H9 (cell line): ENCODE results near the gene PRDX3. TPM values are rescaled to one million over a fixed set of nuclear protein-coding genes. Genes with fewer than 3 reads are reported as not detected.

ENCODE experiments used
- DNase-seq: peaks from one replicate; pipeline ENCODE4 v3.0.0-alpha.2; 2017
- H2AFZ ChIP-seq: one replicate; pipeline ENCODE4 v1.6.1; 2013; ENCODE audit warnings: mild to moderate bottlenecking, low read length, control low read depth, moderate library complexity
- H2AK5ac ChIP-seq: 2 replicates; pipeline ENCODE4 v1.6.1; 2013; ENCODE audit warnings: low read length, control low read depth, mixed read lengths; ENCODE audit not compliant: insufficient read length
- H2BK120ac ChIP-seq: one replicate; pipeline ENCODE4 v1.6.1; 2013; ENCODE audit warnings: low read depth, mild to moderate bottlenecking, low read length, control low read depth, inconsistent platforms; ENCODE audit not compliant: poor library complexity, severe bottlenecking
- H2BK12ac ChIP-seq: 2 replicates; pipeline ENCODE4 v1.6.1; 2013; ENCODE audit warnings: low read length, control low read depth, mixed read lengths, low read depth; ENCODE audit not compliant: insufficient read length
- H2BK15ac ChIP-seq: 2 replicates; pipeline ENCODE4 v1.6.1; 2013; ENCODE audit warnings: low read depth, low read length, control low read depth
- H2BK20ac ChIP-seq: one replicate; pipeline ENCODE4 v1.6.1; 2013; ENCODE audit warnings: low read depth, mild to moderate bottlenecking, low read length, control low read depth, inconsistent platforms; ENCODE audit not compliant: poor library complexity, severe bottlenecking
- H2BK5ac ChIP-seq: 2 replicates; pipeline ENCODE4 v1.6.1; 2013; ENCODE audit warnings: low read length, control low read depth, mixed read lengths; ENCODE audit not compliant: insufficient read length
- H3K14ac ChIP-seq: 2 replicates; pipeline ENCODE4 v1.6.1; 2013; ENCODE audit warnings: low read length, control low read depth; ENCODE audit not compliant: insufficient read depth
- H3K18ac ChIP-seq: 2 replicates; pipeline ENCODE4 v1.6.1; 2013; ENCODE audit warnings: low read depth, mild to moderate bottlenecking, mixed read lengths, low read length, control low read depth; ENCODE audit not compliant: insufficient read length
- H3K23ac ChIP-seq: 2 replicates; pipeline ENCODE4 v1.6.1; 2013; ENCODE audit warnings: low read length, control low read depth, mixed read lengths, low read depth; ENCODE audit not compliant: insufficient read length
- H3K23me2 ChIP-seq: 2 replicates; pipeline ENCODE4 v1.6.1; 2013; ENCODE audit warnings: low read depth, mild to moderate bottlenecking, mixed read lengths, low read length, control low read depth; ENCODE audit not compliant: insufficient read length, poor library complexity, severe bottlenecking
- H3K27ac ChIP-seq: 2 replicates; pipeline ENCODE4 v1.5.1; 2013; ENCODE audit warnings: low read length, control low read depth, mixed read lengths, low read depth; ENCODE audit not compliant: insufficient read length
- H3K27me3 ChIP-seq: 2 replicates; pipeline ENCODE4 v1.6.1; 2013; ENCODE audit warnings: low read length, control low read depth, inconsistent platforms; ENCODE audit not compliant: insufficient read depth
- H3K4ac ChIP-seq: 2 replicates; pipeline ENCODE4 v1.6.1; 2013; ENCODE audit warnings: low read depth, mild to moderate bottlenecking, control low read depth, inconsistent platforms, low read length, moderate library complexity
- H3K4me1 ChIP-seq: 2 replicates; pipeline ENCODE4 v1.6.1; 2013; ENCODE audit warnings: low read length, control low read depth, inconsistent platforms; ENCODE audit not compliant: insufficient read depth
- H3K4me2 ChIP-seq: 2 replicates; pipeline ENCODE4 v1.6.1; 2013; ENCODE audit warnings: low read length, control low read depth, mixed read lengths; ENCODE audit not compliant: insufficient read length, insufficient read depth
- H3K56ac ChIP-seq: 2 replicates; pipeline ENCODE4 v1.6.1; 2013; ENCODE audit warnings: low read depth, mild to moderate bottlenecking, mixed read lengths, low read length, control low read depth; ENCODE audit not compliant: insufficient read length
- H3K79me1 ChIP-seq: 2 replicates; pipeline ENCODE4 v1.6.1; 2013; ENCODE audit warnings: low read depth, mild to moderate bottlenecking, moderate library complexity, low read length, control low read depth, inconsistent platforms; ENCODE audit not compliant: insufficient read depth, poor library complexity, severe bottlenecking
- H3K79me2 ChIP-seq: 2 replicates; pipeline ENCODE4 v1.6.1; 2013; ENCODE audit warnings: low read length, control low read depth, inconsistent platforms; ENCODE audit not compliant: insufficient read depth
- H3K9ac ChIP-seq: 2 replicates; pipeline ENCODE4 v1.6.1; 2013; ENCODE audit warnings: low read length, control low read depth, mixed read lengths; ENCODE audit not compliant: insufficient read length; ENCODE audit errors: extremely low read depth
- H3K9me3 ChIP-seq: one replicate; pipeline ENCODE4 v1.6.1; 2013; ENCODE audit warnings: low read depth, low read length, inconsistent platforms; ENCODE audit not compliant: control insufficient read depth
- H3T11ph ChIP-seq: one replicate; pipeline ENCODE4 v1.6.1; 2013; ENCODE audit warnings: mild to moderate bottlenecking, low read length, control low read depth, inconsistent platforms
- H4K20me1 ChIP-seq: one replicate; pipeline ENCODE4 v1.6.1; 2013; ENCODE audit not compliant: control insufficient read depth, insufficient read length, insufficient read depth
- H4K5ac ChIP-seq: 2 replicates; pipeline ENCODE4 v1.6.1; 2013; ENCODE audit warnings: low read depth, mild to moderate bottlenecking, mixed read lengths, low read length, control low read depth; ENCODE audit not compliant: insufficient read length
- H4K8ac ChIP-seq: replicated peaks from 2 replicates; pipeline ENCODE4 v1.6.1; 2013; ENCODE audit warnings: low read length, control low read depth, mixed read lengths, low read depth; ENCODE audit not compliant: insufficient read length
- H4K91ac ChIP-seq: 2 replicates; pipeline ENCODE4 v1.6.1; 2013; ENCODE audit warnings: low read depth, mild to moderate bottlenecking, moderate library complexity, mixed read lengths, low read length, control low read depth; ENCODE audit not compliant: insufficient read length
- H3K27ac Mint-ChIP-seq, 3 experiments: 2 replicates in 2 of 3; 3 replicates in 1 of 3; pipeline ENCODE4 v1.8.0; 2020 to 2021; ENCODE audit warnings: mixed read lengths in 3 of 3, mild to moderate bottlenecking in 1 of 3, moderate library complexity in 1 of 3
- H3K27me3 Mint-ChIP-seq: 2 replicates; pipeline ENCODE4 v1.8.0; 2021; ENCODE audit warnings: low read depth, mild to moderate bottlenecking, moderate library complexity, mixed read lengths
- H3K36me3 Mint-ChIP-seq, 3 experiments: 2 replicates in 2 of 3; 3 replicates in 1 of 3; pipeline ENCODE4 v1.8.0; 2020 to 2021; ENCODE audit warnings: low read depth in 3 of 3, mixed read lengths in 3 of 3; ENCODE audit not compliant: insufficient read depth in 1 of 3
- H3K4me1 Mint-ChIP-seq, 2 experiments: 2 replicates each; pipeline ENCODE4 v1.8.0; 2020; ENCODE audit warnings: mixed read lengths in 2 of 2
- H3K4me3 Mint-ChIP-seq, 2 experiments: 2 replicates in 1 of 2; 3 replicates in 1 of 2; pipeline ENCODE4 v1.8.0; 2020 to 2021; ENCODE audit warnings: mild to moderate bottlenecking in 2 of 2, mixed read lengths in 2 of 2, moderate library complexity in 1 of 2
- H3K9me3 Mint-ChIP-seq, 2 experiments: 2 replicates in 1 of 2; 3 replicates in 1 of 2; pipeline ENCODE4 v1.8.0; 2020; ENCODE audit warnings: mild to moderate bottlenecking in 2 of 2, mixed read lengths in 2 of 2, moderate library complexity in 1 of 2
- WGBS: extraction: QIAGEN DNeasy Blood & Tissue Kit; methylation state at CpG from one replicate; pipeline ENCODE4 v1.1.7; 2013; ENCODE audit warnings: missing lambda C conversion rate, low lambda C conversion rate, mixed read lengths; ENCODE audit not compliant: insufficient read length; ENCODE audit errors: extremely low coverage; 5-methylcytosine and 5-hydroxymethylcytosine counted together
- total RNA-seq: library from RNA; stranded (reverse); gene quantifications from 2 replicates; pipeline ENCODE4 v1.2.1, GENCODE V29; 2021
- TF ChIP-seq, protein P1 (sequence below): fragments of 200-600 bp; sonication (generic); conservative IDR thresholded peaks from 3 replicates; pipeline ENCODE4 v1.8.0; 2021; ENCODE audit warnings: antibody characterized with exemption, mild to moderate bottlenecking

Gene PRDX3
- total RNA-seq, 1 experiment from 2014 or later: 181 TPM

DNA sequence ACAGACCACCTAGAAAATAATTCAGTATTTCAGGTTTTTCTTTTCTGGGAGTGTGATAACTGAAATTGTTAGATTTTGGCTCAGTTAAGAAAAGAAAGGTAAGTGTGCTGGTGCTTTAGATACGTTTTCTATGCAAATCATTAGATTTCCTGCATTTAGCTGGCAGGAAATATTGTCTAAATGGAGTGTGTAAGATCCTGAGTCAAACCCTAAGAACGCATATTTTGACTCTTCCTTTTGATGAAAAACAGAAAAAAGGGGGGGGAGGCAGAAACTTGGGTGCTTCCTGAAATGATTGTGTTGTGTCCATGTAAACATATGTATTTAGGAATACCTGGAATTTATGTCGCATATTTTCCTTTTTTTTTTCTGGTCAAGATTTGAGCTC is 29.9 kb upstream of the PRDX3 start:
- no peak overlapping the region for H2BK15ac ChIP-seq
- no peak for DNase-seq
- H2BK5ac ChIP-seq: no peak overlapping the region
- H2BK12ac ChIP-seq: no peak overlapping the region
- no peaks in the 10 kb centered on the region for H3K4me1 ChIP-seq
- no peak overlapping the region for H4K91ac ChIP-seq
- no peak overlapping the region for H2BK20ac ChIP-seq
- peak overlapping the region; percentile 68 for H3K4me2 ChIP-seq
- no peak overlapping the region for H3K18ac ChIP-seq
- Mint-ChIP-seq H3K27ac (no peak overlapping the region), H3K4me3 (peak overlapping the region; percentile 65 to 87), H3K36me3 (no peaks in the 10 kb centered on the region; a peak in 1 of 7 replicates), H3K27me3 (peaks cover 24% of the 10 kb centered on the region), H3K4me1 (peaks cover 38 to 39% of the 10 kb centered on the region in 2 experiments), H3K9me3 (no peaks in the 10 kb centered on the region; a peak in 2 of 5 replicates)
- no CpG with 5 or more reads among the region's 3 CpGs for WGBS
- no peaks in the 10 kb centered on the region for H4K20me1 ChIP-seq
- H3K9me3 ChIP-seq: no peaks in the 10 kb centered on the region
- H3K9ac ChIP-seq: no peak overlapping the region
- H3K14ac ChIP-seq: no peak overlapping the region
- TF ChIP-seq, protein P1, sequence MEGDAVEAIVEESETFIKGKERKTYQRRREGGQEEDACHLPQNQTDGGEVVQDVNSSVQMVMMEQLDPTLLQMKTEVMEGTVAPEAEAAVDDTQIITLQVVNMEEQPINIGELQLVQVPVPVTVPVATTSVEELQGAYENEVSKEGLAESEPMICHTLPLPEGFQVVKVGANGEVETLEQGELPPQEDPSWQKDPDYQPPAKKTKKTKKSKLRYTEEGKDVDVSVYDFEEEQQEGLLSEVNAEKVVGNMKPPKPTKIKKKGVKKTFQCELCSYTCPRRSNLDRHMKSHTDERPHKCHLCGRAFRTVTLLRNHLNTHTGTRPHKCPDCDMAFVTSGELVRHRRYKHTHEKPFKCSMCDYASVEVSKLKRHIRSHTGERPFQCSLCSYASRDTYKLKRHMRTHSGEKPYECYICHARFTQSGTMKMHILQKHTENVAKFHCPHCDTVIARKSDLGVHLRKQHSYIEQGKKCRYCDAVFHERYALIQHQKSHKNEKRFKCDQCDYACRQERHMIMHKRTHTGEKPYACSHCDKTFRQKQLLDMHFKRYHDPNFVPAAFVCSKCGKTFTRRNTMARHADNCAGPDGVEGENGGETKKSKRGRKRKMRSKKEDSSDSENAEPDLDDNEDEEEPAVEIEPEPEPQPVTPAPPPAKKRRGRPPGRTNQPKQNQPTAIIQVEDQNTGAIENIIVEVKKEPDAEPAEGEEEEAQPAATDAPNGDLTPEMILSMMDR: no peak
- H3K23ac ChIP-seq: no peak overlapping the region
- peaks cover 12% of the 10 kb centered on the region; the same call in 1 of the 2 replicates for H3K27me3 ChIP-seq
- no peak overlapping the region for H4K8ac ChIP-seq
- H3K56ac ChIP-seq: no peak overlapping the region
- H3T11ph ChIP-seq: no peak overlapping the region
- no peak overlapping the region for H3K4ac ChIP-seq
- no peak overlapping the region for H2AFZ ChIP-seq
- no peak overlapping the region for H3K27ac ChIP-seq
- H2AK5ac ChIP-seq: no peak overlapping the region
- H3K79me2 ChIP-seq: no peaks in the 10 kb centered on the region
- no peak overlapping the region for H4K5ac ChIP-seq
- no peaks in the 10 kb centered on the region for H3K79me1 ChIP-seq
- H2BK120ac ChIP-seq: no peak overlapping the region
- peaks cover 6% of the 10 kb centered on the region for H3K23me2 ChIP-seq
